HG03139 (cell line): ENCODE measurements around the gene CEBPZOS.

Experiments
- ATAC-seq: cut with Tn5 transposase; IDR thresholded peaks from one replicate; pipeline ENCODE4 v1.9.1; 2021; ENCODE audit not compliant: unreplicated experiment

Gene CEBPZOS

GRCh38 chr2:37231241-37232130 is 35.2 kb downstream of the CEBPZOS start, which contains the start of the genes CEBPZ and NDUFAF7:
CEBPZ (minus strand) TSS chr2:37231596; CDS start chr2:37231567, 29 bp downstream.
NDUFAF7 (plus strand) TSS chr2:37231658; CDS start chr2:37231706, 48 bp downstream.
- peak; percentile 95 for ATAC-seq

- no peak for ATAC-seq
Measured at GRCh38 chr2:37232131-37232933, 36.0 kb downstream of the CEBPZOS start.

- ATAC-seq = no peak
Measured at GRCh38 chr2:37243435-37243834, 47.1 kb downstream of the CEBPZOS start.

GRCh38 chr2:37244017-37244416 is 47.7 kb downstream of the CEBPZOS start:
- no peak for ATAC-seq

GRCh38 chr2:37244755-37245154 is 48.5 kb downstream of the CEBPZOS start:
- ATAC-seq = no peak

- ATAC-seq = no peak
Measured at GRCh38 chr2:37246205-37246604, 49.9 kb downstream of the CEBPZOS start.

- ATAC-seq = no peak
Measured at GRCh38 chr2:37250869-37251740, 54.8 kb downstream of the CEBPZOS start.
